HG03469 (cell line): ENCODE data around the gene GXYLT2.

Source experiments
- ATAC-seq: cut with Tn5 transposase; IDR thresholded peaks from one replicate; pipeline ENCODE4 v1.9.1; 2021; ENCODE audit warnings: mild to moderate bottlenecking, moderate library complexity, moderate number of reproducible peaks; ENCODE audit not compliant: unreplicated experiment

Gene GXYLT2

DNA sequence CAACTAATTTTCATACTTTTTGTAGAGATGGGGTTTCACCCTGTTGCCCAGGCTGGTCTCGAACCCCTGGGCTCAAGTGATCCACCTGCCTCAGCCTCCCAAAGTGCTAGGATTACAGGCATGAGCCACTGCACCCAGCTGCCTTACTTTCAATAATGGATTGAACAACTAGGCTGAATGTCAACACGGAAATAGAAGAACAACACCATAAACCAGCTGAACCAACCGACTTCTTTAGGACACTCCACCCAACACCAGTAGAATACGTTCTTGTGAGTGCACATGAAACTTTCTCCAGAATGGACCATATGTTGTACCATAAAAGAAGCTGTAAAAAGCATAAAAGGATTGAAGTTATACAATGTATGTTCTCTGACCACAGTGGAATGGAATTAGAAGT is 42.9 kb downstream of the GXYLT2 start:
- ATAC-seq = no peak

DNA sequence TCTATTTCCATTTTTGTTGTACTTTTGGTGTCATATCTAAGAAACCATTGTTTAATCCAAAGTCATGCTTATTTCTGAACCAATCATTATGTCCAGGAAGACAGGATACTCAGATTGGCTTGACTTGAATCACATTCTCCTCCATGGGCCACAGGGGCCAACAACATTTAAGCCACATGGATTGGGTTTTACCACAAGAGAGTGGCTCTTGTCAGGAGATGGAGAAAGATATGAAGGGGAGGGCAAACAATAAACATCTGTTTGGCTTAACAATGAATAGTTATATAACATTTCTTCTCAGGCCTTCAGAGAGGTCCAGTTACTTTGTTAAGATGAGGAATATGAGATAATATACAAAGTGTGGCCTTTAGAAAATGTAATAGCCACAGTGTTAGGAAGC is 44.6 kb downstream of the GXYLT2 start:
- no peak for ATAC-seq

DNA sequence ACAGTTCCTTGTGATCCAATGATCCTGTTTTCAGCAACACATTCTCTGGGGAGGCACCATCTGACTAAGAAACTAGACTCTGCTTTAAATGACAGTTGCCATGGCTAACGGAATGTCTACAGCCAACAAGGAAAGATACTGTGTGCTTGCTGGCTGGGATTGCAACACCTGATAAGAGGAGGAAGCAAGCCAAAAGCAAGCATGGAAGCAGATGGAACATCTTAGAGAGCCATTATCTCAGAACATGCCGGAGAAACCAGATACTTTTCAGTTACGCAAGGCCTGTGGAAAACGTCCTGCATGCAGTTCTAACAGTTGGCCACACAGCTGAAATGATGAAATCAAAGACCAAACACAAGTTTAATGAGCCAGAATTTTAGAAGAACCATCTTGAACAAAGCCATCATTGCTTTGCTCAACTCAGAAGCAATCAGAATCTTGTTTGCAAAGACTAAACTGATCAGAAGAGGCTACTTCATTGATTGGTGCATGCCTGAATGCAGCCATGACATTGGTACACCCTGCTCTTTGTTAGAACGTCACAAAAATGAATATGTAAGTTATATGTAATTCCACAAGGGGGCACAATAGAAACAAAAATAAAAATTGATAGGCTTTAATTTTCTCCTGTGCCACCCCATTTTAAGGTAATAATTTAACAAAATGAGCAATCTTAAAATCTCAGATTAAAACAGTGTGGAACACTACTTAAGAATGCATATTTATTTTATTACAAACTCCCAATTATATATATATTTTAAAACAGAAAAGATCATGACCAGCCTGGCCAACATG is 50.8 kb downstream of the GXYLT2 start:
- ATAC-seq = no peak

DNA sequence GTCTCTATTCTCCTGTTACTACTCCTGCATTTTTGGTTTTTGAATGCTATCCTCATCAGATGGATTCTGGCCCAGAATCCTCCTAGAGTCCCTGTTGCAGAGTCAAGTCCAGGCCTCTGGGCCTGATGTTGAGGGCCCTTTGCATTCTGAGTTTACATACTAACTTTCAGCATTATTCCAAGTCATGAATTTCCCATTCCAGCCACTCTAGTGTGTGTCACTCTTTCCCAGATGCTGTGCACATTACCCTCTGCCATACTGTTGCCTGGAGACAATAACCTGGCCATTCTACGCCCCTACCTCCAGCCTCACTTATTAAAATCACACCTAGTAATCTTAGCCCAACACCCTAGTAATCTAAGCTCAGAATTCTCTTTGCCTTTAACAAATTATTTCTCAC is 53.4 kb downstream of the GXYLT2 start:
- no peak for ATAC-seq

DNA sequence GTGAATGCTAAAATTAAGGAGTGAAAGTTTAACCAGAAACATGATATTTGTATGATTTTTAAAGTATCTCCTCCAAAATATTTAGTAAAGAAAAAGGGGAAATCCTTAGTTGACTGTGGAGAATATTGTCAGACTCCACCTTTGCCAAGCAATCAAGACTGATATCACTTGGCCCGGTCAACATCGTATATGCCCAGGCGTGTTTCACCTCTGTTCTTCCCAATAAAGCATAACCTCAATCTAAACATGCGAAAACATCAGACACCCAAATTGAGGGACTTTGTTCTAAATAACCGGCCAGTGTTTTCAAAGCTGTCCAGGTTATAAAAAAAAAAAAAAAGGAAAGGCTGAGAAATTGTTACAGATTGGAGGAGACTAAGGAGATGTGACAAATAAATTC is 54.6 kb downstream of the GXYLT2 start:
- ATAC-seq = no peak

DNA sequence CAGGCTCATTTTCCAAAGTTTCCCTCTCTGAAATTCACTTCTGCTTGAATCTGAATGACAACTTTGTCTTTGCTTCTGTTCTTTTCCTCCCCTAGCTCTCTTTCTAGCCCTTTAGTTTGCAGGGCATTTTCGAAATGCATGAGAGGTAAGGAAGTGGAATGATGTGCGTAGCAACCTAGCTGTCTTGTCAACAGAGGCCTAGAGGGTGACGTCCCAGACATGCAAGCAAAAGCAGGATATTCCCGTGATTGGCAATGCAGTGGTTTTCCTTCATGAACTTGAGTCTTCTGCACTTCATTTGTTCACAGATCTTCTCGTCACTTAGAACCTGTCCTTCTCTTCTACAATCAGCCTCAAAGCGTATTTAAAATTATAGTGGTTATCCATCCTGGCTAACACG is 56.9 kb downstream of the GXYLT2 start:
- no peak for ATAC-seq

DNA sequence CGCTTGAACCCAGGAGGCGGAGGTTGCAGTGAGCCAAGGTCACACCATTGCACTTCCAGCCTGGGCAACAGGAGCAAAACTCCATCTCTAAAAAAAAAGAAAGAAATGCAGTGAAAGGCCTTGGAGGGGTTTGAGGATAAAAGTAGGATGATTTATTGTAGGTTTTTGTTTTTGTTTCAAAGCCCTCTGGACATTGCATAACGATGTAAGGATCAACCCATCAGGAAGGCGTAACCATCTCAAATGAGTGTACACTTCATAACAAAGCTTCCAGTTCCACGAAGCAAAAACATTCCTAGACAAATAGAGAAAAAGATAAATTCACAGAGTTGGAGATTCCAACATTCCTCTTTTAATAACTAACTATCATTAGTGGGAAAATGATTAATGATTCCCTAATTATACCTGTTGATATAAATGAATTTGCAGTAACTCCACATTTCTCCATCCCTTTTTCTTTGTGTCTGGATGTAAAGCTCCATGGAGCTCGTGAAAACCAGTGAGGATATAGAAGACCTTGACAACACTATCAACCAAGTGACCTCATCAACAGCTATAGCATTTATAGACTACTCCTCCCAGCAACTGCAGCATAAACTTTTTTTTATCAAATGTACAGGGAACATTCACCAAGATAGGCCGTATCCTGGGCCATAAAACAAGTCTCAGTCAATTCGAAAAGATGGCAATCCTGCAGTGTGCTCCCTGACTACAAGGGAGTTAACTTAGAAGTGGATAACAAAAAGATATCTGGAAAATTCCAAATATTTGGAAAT is 60.1 kb downstream of the GXYLT2 start:
- no peak for ATAC-seq

DNA sequence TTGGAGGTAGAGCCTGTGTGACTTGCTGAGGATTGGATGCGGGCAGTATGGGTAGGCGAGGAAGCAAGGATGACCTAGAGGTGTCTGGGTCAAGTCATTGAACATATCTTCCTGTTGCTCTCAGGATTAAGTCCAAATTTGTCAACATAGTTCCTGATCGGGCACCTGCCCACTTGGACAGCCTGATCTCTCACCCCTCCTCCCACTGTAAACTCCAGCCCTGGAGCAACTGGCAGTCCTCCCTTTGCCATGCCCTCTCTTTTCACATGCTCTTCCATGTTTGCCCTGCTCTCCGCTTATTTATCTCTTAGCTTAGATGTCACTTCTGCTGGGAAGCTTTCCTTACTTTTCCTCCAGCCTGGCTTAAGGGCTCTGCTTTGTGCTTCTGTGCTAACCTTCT is 61.2 kb downstream of the GXYLT2 start:
- ATAC-seq = no peak

DNA sequence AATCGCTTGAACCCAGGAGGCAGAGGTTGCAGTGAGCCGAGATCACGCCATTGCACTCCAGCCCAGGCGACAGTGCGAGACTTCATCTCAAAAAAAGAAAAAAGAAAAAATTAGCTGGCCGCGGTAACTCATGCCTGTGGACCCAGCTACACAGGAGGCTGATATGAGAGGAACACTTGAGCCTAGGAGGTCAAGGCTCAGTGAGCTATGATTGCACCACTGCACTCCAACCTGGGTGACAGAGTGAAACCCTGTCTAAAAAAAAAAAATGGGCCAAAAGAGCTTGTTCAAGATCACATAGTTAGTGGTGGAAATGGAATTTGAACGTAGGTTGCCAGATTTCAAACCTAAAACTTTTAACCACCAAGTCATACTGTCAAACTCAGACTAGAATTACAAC is 62.5 kb downstream of the GXYLT2 start:
- peak; percentile 43 for ATAC-seq

DNA sequence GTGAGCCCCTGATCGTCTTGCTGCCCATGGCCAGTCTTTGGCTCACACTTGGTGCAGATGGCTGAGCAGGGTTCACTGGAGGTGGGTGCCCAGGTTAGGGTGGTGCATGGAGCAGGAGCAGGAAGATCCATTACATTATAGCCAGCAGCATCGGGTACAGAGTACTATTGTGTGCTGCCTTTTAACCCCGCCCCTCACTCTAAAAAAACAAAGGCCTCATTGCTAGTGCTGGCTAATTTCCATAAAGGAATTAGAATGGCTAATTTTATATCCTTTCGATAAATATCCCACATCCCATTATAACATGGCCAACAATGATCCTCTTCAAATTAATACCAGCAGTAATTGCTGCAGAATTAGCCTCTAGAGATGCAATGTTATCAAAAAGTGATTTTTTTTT is 63.0 kb downstream of the GXYLT2 start:
- no peak for ATAC-seq

DNA sequence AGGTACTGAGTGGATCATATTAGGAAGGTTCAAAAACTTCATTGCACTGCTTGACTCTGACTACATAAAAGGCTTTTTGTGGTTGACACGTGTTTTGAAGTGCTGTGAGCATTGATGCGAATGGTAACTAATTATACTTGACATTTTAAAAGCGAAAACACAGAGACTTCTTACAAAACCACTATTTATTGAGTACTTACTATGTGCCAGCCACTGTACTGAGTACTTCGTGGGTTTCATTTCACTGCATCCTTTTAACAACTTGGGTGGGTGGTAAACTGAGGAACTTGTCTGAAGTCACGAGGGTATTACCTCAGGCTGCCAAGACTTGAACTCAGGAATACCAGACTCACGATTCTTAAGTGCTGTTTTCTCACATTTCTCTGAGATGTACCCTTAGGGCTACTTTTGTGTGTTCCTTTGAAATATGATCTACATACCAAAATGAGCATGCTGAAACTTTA is 63.4 kb downstream of the GXYLT2 start:
- peak; percentile 59 for ATAC-seq

DNA sequence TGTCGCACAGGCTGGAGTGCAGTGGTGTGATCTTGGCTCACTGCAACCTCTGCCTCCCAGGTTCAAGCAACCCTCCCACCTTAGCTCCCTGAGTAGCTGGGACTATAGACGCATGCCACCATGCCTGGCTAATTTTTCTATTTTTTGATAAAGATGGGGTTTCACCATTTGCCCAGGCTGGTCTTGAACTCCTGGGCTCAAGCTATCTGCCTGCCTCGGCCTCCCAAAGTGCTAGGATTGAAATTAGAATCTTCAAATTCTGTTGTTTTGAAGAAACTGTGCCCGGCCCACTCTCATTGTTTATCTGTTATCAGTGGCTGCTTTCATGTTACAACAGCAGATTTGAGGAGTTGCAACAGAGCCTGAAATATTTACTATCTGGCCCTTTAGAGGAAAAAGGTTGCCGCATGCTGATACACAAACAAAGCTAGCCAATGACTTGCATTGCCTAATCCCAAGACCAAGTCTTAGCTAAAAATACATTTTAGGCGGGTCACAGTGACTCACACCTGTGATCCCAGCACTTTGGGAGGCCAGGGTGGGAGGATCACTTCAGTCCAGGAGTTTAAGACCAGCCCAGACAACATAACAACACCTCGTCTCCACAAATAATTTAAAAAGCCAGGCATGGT is 65.6 kb downstream of the GXYLT2 start:
- ATAC-seq = no peak

DNA sequence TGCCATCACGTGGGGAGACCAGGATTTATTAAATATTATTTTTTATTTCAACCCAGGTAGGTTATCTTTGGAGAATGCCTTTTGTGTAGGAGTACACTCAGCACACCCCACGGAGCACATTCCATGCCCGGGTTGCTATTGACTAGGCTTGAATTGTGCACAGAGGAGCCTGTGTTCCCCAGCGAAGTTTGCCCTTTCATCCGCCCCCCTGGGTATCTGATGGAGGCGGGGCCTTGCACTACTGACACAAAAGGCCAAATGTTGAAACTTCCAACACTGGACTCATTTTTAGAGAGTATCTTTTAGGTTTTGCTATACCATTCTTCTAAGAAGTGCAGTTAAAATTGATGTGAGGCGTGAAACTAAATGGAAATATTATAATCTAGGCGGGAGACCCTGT is 69.5 kb downstream of the GXYLT2 start:
- ATAC-seq = no peak

DNA sequence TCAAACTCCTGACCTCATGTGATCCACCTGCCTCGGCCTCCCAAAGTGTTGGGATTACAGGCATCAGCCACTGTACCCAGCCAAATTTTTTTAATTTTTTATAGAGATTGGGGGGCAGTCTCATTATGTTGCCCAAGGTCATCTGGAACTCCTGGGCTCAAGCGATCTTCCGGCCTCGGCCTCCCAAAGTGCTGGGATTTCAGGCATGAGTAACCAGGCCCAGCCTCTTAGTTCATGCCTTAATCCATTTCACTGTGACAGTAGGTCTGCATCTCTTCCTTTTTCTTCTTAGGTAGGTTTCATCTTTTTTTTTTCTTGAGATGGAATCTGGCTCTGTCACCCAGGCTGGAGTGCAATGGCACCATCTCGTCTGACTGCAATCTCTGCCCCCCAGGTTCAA is 71.5 kb downstream of the GXYLT2 start:
- ATAC-seq = no peak

DNA sequence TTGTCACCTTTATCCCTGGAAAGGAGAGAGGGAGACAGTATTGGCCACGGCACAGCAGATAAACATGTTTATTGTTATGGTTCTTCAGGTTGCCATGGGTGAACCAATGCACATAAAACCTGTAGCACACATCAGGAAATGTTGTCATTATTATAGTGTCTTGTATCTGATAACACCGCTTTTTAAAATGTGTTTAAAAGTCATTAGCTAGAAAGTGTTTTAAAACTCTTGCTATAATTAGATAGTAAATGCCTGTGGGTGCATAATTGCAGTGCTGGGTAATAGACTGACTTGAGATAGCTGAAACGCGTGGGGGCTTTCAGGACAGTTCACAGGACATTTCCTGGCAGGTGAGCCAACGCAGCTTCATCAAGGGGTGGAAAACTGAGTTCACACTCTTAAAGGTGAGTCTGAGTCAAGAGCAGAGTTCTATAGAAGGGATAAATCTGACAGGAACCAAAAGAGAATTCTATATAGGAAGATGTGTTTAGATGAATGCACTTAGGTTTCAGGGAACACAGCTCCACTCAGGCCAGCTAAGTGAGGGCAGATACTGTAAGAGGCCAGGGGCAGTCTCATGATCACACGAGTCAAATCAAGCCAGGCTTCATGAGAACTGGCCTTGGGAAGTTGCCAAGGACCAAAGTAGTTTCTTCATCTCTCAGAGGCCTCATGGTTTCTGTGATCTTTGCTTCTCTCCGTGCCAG is 73.1 kb downstream of the GXYLT2 start:
- no peak for ATAC-seq

DNA sequence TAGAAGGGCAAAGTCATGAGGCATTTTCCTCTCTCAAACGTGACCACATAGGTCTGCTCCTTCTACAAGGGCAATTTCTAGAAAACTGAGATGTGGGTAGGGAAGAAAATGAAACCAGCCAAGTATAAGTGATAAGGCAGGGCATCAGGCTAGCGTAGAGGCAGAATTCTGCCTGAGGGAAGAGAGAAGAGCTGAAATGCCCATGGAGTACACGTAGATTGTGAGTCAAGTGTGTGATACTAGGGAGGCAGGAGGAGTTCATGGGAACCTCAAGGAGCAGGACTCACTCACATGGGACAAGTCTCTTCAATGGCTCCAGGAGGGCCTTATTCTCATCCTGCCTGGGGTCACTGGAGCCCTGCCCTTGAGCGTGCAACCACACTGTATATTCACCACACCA is 73.9 kb downstream of the GXYLT2 start:
- no peak for ATAC-seq

DNA sequence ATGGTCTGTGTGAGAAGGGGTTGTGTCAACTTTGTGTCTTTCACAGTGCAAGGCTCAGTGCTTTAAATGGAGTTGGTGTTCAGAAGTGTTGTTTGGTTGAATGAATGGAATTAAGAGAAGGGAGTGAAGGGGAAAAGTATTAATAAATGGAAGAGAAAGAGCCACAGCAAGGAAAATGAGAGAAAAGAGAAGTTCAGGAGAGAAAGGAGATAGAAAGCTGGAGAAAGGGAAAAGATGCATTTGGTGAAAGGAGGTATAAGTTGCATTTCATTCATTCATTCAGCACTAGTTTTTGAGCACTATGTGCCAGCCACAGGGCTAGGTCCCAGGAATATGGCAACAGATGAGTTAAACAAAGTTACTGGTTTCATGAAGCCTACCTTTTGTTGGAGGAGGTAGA is 74.5 kb downstream of the GXYLT2 start:
- ATAC-seq = no peak

DNA sequence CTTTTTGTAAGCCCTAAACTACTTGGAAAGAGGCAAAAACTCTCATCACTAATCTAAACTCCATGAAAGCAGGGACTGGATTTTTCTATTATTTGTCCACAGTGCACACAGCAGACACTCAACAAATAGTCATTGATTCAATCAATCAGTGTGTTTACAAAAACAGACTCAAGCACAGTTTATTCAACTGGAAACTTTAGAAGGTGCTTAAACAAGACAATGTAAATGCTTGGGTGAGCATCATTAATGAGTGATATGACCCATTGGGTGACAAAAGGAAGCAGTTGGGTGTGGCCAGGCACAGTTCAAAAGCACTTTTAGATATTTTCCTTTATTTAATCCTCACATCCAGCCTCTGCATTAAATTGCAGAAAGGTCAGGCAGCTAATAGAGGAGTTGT is 76.8 kb downstream of the GXYLT2 start:
- no peak for ATAC-seq

DNA sequence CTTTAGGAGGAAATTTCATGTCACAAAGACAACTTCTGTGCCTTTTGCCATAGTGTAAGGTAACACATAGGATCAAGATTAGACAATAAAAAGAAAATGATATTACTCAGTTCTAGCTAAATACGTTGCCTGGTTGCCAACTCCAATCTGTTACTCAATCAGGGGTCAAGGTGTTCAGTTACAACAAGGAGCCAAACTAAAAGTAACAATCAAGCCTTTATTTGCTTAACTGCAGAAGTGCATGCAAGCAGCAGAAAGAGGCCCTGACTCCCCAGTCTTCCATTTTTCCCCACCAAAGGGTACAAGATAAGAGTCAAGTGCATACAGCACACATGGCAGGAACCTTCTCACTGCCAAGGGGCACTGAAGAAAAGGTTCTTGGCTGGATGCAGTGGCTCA is 80.4 kb downstream of the GXYLT2 start:
- no peak for ATAC-seq

DNA sequence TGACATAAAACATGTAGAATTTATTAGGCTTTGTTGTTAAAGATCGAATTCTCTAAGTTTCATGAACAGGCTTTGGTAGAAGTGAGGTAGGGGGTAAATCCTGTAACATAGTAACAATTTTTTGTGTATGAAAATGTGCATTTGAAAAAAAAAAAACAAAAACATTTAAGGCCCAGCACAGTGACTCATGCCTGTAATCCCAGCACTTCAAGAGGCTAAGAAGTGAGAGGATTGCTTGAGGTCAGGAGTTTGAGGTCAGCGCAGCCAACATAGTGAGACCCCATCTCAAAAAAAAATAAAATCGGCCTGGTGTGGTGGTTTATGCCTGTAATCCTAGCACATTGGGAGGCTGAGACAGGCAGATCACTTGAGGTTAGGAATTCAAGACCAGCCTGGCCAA is 81.9 kb downstream of the GXYLT2 start:
- ATAC-seq = no peak

DNA sequence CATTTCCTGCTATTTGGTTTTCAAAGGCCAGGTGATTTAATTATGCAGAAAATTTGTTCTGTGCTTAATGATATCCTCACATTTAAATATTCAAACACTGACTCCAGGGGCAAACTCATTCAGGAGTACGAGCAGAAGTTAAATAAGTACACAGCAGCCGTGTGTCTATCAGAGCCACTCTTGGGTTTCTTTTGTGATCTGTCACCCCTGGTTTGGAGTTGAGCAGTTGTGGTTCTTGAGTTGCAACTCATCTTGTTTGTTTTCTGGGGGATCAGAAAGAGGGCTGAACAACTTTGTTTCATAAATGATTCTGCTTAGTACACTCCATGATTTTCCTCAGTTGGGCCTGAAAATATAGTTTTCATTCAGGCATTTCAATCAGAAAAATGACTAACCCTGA is 83.1 kb downstream of the GXYLT2 start:
- no peak for ATAC-seq
